SK-N-SH treated with all-trans-retinoic acid at 6 μM for 48 hours (cell line): Measurements from ENCODE around the gene USP36.

Source experiments
- CSDC2 ChIP-seq: fragments of 250-450 bp; sonication (Bioruptor Pico); IDR thresholded peaks from 2 replicates; pipeline ENCODE4 v1.5.0; 2020; ENCODE audit warnings: mild to moderate bottlenecking, moderate library complexity
- CSRNP3 ChIP-seq: fragments of 250-450 bp; sonication (Bioruptor Pico); IDR thresholded peaks from 2 replicates; pipeline ENCODE4 v1.5.1; 2021; ENCODE audit warnings: mild to moderate bottlenecking, moderate library complexity
- PATZ1 ChIP-seq: fragments of 250-450 bp; sonication (Bioruptor Pico); IDR thresholded peaks from 2 replicates; pipeline ENCODE4 v1.8.0; 2020; ENCODE audit warnings: mild to moderate bottlenecking, moderate library complexity, borderline replicate concordance
- TOX ChIP-seq: fragments of 250-450 bp; sonication (Bioruptor Pico); IDR thresholded peaks from 2 replicates; pipeline ENCODE4 v1.8.0; 2021; ENCODE audit warnings: mild to moderate bottlenecking, moderate library complexity, borderline replicate concordance
- ZC3H10 ChIP-seq: fragments of 250-450 bp; sonication (Bioruptor Pico); IDR thresholded peaks from 2 replicates; pipeline ENCODE4 v1.5.1; 2021; ENCODE audit warnings: mild to moderate bottlenecking, moderate library complexity
- ZFP3 ChIP-seq: fragments of 250-450 bp; sonication (Bioruptor Pico); IDR thresholded peaks from 2 replicates; pipeline ENCODE4 v1.5.0; 2020; ENCODE audit warnings: mild to moderate bottlenecking, moderate library complexity
- ZFP30 ChIP-seq: fragments of 450-650 bp; formaldehyde crosslinking; IDR thresholded peaks from 2 replicates; pipeline ENCODE4 v1.5.0; 2022; ENCODE audit warnings: mild to moderate bottlenecking, moderate library complexity
- ZNF565 ChIP-seq: fragments of 450-650 bp; formaldehyde crosslinking; conservative IDR thresholded peaks from 2 replicates; pipeline ENCODE4 v1.5.0; 2020; ENCODE audit warnings: low read depth, mild to moderate bottlenecking, moderate library complexity
- ZNF8 ChIP-seq: fragments of 450-650 bp; formaldehyde crosslinking; IDR thresholded peaks from 2 replicates; pipeline ENCODE4 v1.5.0; 2020; ENCODE audit warnings: mild to moderate bottlenecking, moderate library complexity
- TF ChIP-seq, protein P1 (sequence below): fragments of 250-450 bp; sonication (Bioruptor Pico); IDR thresholded peaks from 2 replicates; pipeline ENCODE4 v1.5.1; 2020; ENCODE audit warnings: low read depth, mild to moderate bottlenecking, moderate library complexity

GRCh38 chr17:78819402-78819801, 21.2 kb downstream of the USP36 start:
- TF ChIP-seq TOX (CRISPR knock-in tag) = no peak
- TF ChIP-seq, protein P1, sequence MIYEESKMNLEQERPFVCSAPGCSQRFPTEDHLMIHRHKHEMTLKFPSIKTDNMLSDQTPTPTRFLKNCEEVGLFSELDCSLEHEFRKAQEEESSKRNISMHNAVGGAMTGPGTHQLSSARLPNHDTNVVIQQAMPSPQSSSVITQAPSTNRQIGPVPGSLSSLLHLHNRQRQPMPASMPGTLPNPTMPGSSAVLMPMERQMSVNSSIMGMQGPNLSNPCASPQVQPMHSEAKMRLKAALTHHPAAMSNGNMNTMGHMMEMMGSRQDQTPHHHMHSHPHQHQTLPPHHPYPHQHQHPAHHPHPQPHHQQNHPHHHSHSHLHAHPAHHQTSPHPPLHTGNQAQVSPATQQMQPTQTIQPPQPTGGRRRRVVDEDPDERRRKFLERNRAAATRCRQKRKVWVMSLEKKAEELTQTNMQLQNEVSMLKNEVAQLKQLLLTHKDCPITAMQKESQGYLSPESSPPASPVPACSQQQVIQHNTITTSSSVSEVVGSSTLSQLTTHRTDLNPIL (CRISPR knock-in tag) = no peak
- no peak for TF ChIP-seq PATZ1 (CRISPR knock-in tag)
- TF ChIP-seq ZFP3 (CRISPR knock-in tag) = no peak
- TF ChIP-seq ZFP30 (CRISPR knock-in tag) = no peak
- TF ChIP-seq ZC3H10 (CRISPR knock-in tag) = no peak
- TF ChIP-seq ZNF565 = no peak
- TF ChIP-seq ZNF8 (CRISPR knock-in tag) = no peak
- TF ChIP-seq CSRNP3 (CRISPR knock-in tag) = no peak
- no peak for TF ChIP-seq CSDC2 (CRISPR knock-in tag)
